ENCODE measurements around the gene LBH. TPM values are rescaled to one million over a fixed set of nuclear protein-coding genes. Genes with fewer than 3 reads are reported as not detected.

The LBH gene
- total and polyA plus RNA-seq, 2 experiments from 2014 or later, result 17.5 to 30.3 TPM

GRCh38 chr2:30308280-30308679, 76.9 kb downstream of the LBH start:
- H3K27me3 Mint-ChIP-seq (ENCODE audit: insufficient read depth, low read depth, poor library complexity), result peaks cover 2% of the 10 kb centered on the region
- no peak for DNase-seq (ENCODE audit: low spot score)
- H3K4me2 ChIP-seq, result no peak overlapping the region
- H3K79me2 ChIP-seq (replicated peaks; ENCODE audit: insufficient read depth), result no peaks in the 10 kb centered on the region
- no peaks in the 10 kb centered on the region for H3K36me3 ChIP-seq (ENCODE audit: insufficient read depth)
- no peaks in the 10 kb centered on the region for H3K36me3 Mint-ChIP-seq (ENCODE audit: low read depth)
- no peak overlapping the region for H3K27ac Mint-ChIP-seq
- no peaks in the 10 kb centered on the region for H3F3A ChIP-seq (replicated peaks; ENCODE audit: low read depth)
- TF ChIP-seq POLR2AphosphoS5 (IDR thresholded peaks at IDR 0.05; ENCODE audit: low read depth), result no peak
- no peak for TF ChIP-seq EZH2phosphoT487 (IDR thresholded peaks at IDR 0.05; ENCODE audit: unreplicated experiment)
- no peak for TF ChIP-seq REST (IDR thresholded peaks at IDR 0.05; ENCODE audit: unreplicated experiment)
- TF ChIP-seq ZNF462 (CRISPR knock-in tag; IDR thresholded peaks at IDR 0.05), result no peak
- no peak for TF ChIP-seq STAT1 (IDR thresholded peaks at IDR 0.05; ENCODE audit: unreplicated experiment)
- TF ChIP-seq CTCF (conservative IDR thresholded peaks at IDR 0.05; ENCODE audit: low read depth in 2 of 2), result no peak
- no peak for TF ChIP-seq ZNF114 (CRISPR knock-in tag; IDR thresholded peaks at IDR 0.05)
- TF ChIP-seq ZNF331 (CRISPR knock-in tag; IDR thresholded peaks at IDR 0.05; ENCODE audit: low read depth), result no peak
- TF ChIP-seq JUNB (IDR thresholded peaks at IDR 0.05; ENCODE audit: unreplicated experiment), result no peak
- TF ChIP-seq ETS1 (IDR thresholded peaks at IDR 0.05), result no peak
- TF ChIP-seq EZH2 (IDR thresholded peaks at IDR 0.05; ENCODE audit: low read depth, unreplicated experiment), result no peak
- TF ChIP-seq CREB1 (CRISPR knock-in tag; IDR thresholded peaks at IDR 0.05; ENCODE audit: low read depth), result no peak
- TF ChIP-seq NANOG (IDR thresholded peaks at IDR 0.05; ENCODE audit: borderline replicate concordance), result no peak
- no peaks in the 10 kb centered on the region for H4K20me1 ChIP-seq (replicated peaks; ENCODE audit: insufficient read depth)
- no peak for ATAC-seq
- no peaks in the 10 kb centered on the region for H3K9me3 Mint-ChIP-seq
- H3K4me1 ChIP-seq (ENCODE audit: insufficient read depth), result no peaks in the 10 kb centered on the region
- H3K27ac ChIP-seq (ENCODE audit: low read depth), result no peak overlapping the region
- H3K27me3 ChIP-seq (ENCODE audit: insufficient read depth), result no peaks in the 10 kb centered on the region
- no peak overlapping the region for H2AFZ ChIP-seq
- no peaks in the 10 kb centered on the region; the same call in 2 of the 3 replicates for H3K4me1 Mint-ChIP-seq
- H3K4me3 Mint-ChIP-seq, result no peak overlapping the region
- H3K9me2 ChIP-seq (ENCODE audit: insufficient read depth), result no peaks in the 10 kb centered on the region
- no peak overlapping the region for H3K4me3 ChIP-seq
